ENCODE measurements around the gene WDR93.
"Not testable (repeated sequence)": the region's sequence is repeated elsewhere in the genome, so short reads cannot be mapped to it uniquely, and the experiment has no call there.

WDR93 gene

DNA sequence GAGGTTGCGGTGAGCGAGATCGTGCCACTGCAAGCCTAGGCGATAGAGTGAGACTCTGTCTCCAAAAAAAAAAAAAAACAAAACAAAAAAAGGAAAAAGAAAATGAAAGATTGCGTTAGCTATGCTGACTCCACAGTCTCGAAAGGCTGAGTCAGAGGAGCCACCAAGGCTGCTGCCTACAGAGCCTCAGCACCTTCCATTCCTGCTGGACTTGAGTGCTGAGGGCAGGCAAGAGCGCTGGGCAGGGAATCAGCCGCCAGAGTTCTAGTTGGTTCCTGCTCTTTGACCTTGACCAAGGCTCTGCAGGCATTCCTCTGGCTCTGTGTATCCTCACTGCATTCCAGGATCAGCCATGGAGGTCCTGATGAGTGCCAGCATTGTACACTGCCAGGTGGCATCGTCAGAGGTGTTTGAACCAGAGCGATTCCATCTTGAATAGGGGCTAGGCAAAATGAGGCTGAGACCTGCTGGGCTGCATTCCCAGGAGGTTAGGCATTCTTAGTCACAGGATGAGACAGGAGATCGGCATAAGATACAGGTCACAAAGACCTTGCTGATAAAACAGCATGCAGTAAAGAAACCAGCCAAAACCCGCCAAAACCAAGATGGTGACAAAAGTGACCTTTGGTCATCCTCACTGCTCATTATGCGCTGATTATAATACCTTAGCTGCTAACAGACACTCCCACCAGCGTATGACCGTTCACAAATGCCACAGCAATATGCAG is 91.4 kb downstream of the WDR93 start:
- TF ChIP-seq CTCF (conservative IDR thresholded peaks at IDR 0.05; ENCODE audit: low read depth, low read length): no peak
- H3K4me3 ChIP-seq (ENCODE audit: low read depth, low read length): no peak overlapping the region
- DNase-seq (ENCODE audit: low read depth): peak; percentile 78

- DNase-seq (ENCODE audit: low read depth); H3K4me3 ChIP-seq (ENCODE audit: low read depth, low read length): not testable (repeated sequence)
Observed at GRCh38 chr15:89782619-89782950, 92.0 kb downstream of the WDR93 start.

DNA sequence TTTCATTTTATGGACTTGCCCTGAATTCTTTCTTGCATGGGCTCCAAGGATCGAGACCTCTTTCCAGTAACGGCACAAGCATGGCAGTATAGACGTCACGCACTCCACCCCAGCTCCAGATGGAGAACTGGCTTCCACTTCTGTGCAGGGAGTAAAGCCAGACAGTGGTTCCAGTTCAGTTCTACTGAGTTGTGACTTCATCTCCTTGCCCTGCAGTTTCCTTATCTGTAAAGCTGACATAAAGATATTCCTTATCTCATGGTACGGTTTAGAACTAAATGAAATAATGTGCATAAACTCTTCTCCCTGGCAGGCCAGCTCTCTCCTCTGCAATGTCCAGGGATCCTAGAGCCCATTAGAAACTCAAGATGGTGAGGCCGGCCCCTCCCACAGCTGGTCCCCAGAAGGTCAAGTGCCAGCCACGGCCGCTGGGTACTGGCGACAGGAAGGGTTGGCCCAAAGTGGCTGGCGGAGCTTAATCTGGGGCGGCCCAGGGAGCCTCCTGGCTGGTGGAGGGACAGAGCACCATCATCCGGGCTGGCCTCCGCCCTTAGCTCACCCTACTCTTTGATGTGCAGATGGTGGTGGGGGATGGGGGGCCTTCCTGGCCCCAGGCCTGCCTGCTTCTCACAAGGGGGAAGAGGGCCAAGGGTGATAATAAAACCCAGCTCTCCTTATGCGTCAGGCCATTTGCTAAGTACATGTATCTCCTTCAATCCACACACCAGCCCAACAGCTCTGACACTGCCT is 92.7 kb downstream of the WDR93 start:
- no peak overlapping the region for H3K4me3 ChIP-seq (ENCODE audit: low read depth, low read length)
- peak; percentile 41 for DNase-seq (ENCODE audit: low read depth)
- TF ChIP-seq CTCF (conservative IDR thresholded peaks at IDR 0.05; ENCODE audit: low read depth, low read length): no peak

DNA sequence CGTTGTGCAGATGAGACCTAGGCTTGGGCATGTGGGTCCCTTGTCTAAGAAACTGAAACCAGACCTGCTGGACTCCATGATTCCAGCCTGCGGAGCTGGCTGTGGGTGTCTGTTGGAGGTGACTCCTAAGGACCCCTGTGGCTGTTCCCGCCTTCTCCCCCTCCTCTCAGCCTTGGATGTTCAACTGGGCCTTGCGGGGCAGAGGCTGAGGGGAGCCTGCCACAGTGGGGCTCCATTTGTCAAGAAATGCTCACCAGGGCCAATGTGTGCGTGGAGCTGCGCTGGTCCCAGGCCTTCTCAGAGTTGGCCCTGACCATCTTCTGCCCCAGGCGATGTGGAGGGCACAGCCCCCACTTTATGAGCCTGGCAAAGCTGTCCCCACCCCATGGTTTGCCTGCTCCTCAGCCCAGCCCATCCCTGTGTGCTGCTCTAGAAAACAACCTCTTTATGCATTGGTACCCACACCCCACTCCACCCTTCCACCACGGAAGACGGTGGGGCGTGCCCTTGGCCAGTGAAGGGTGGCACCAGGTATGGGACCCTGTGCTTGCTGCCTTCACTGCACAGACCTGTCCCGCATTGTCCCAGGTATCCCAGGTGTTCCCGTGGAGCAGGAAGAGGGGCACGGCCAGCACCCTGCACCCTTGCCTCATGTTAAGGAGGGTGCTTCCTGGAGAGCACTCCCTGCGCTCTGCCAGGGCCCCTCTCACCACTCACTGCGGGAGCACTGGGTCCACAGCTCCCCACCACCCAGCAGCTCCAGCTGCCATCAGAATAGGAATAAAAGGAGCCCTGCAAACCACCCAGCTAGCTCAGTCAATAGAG is 93.5 kb downstream of the WDR93 start:
- TF ChIP-seq CTCF (conservative IDR thresholded peaks at IDR 0.05; ENCODE audit: low read depth, low read length): no peak
- no peak overlapping the region for H3K4me3 ChIP-seq (ENCODE audit: low read depth, low read length)
- DNase-seq (ENCODE audit: low read depth): no peak

DNA sequence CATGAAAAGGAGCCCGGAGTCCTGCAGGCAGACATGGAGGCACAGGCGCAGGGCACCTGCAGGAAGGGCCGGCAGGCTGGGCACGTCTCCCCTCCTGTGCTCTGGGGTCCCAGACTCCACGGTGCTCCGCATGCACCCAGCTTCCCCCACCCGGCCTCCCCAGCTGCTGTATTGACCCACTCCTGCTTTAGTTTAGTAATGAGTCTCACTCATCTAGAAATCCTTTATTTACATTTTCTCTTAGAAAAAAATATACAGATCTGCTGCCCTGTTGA is 94.0 kb downstream of the WDR93 start:
- TF ChIP-seq CTCF (conservative IDR thresholded peaks at IDR 0.05; ENCODE audit: low read depth, low read length): no peak
- DNase-seq (ENCODE audit: low read depth): no peak
- no peak overlapping the region for H3K4me3 ChIP-seq (ENCODE audit: low read depth, low read length)

DNA sequence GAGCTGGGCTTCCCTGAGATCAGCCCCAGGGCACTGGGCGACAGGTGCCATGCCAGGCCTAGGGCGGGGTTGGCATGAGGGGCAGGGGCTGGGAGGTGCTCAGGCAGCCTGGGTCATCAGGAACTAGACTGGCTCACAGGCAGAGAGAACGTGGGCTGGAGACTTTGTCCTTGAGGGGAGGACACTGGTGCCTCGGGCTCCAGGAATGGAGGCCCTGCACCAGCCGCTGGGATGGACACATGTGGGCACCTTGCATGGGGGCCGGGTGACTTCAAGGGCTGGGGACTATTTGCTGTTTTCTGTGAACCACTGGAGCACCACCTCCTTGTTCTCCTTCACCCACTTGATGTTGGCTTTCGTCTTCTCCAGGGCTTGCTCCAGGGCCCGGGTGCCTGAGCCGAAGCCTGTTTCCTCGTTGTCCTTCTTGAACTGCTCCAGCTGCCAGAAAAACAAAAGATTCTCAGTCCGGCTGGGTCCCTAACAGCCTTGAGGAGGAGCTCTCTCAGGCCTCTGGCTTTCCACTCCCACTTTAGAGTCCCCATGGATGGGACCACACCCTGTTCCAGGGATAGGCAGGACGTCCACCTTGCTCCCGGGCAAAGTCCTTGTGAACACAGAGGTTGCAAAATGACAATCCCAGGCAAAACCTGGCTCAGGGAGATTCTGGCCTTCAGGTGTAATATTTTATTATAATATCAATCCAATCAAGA is 94.6 kb downstream of the WDR93 start:
- H3K4me3 ChIP-seq (ENCODE audit: low read depth, low read length): no peak overlapping the region
- DNase-seq (ENCODE audit: low read depth): no peak
- TF ChIP-seq CTCF (conservative IDR thresholded peaks at IDR 0.05; ENCODE audit: low read depth, low read length): no peak

DNA sequence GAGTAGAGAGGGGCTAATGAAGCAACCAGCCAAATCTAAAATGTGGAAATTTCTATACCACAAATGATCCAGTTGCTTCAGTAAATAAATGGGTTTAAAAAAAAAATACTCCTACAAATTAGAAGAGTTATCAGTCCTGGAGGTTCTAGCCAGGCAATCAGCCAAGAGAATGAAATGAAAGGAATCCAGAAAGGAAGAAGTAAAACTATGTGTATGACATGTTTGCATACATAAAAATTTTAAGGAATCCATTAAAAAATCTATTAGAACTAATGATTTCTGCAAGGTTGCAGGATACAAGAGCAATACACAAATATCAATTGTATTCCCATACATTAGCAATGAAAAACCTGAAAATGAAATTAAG is 95.1 kb downstream of the WDR93 start:
- peak; percentile 77 for DNase-seq (ENCODE audit: low read depth)
- no peak for TF ChIP-seq CTCF (conservative IDR thresholded peaks at IDR 0.05; ENCODE audit: low read depth, low read length)
- H3K4me3 ChIP-seq (ENCODE audit: low read depth, low read length): no peak overlapping the region

Measured in choroid plexus epithelial cell (primary cell).